Prostate gland (tissue), 2 donors: ENCODE data around the gene MICALL1. TPM values are rescaled to one million over a fixed set of nuclear protein-coding genes. Genes with fewer than 3 reads are reported as not detected.

Experiments
- DNase-seq: peaks from one replicate; pipeline ENCODE4 v3.0.0-alpha.2; 2019; ENCODE audit warnings: low spot score
- H3K27ac ChIP-seq, 2 donors: fragments of 200-600 bp; sonication (generic); 2 replicates each; pipeline ENCODE4 v1.5.1; 2017 to 2019
- H3K27me3 ChIP-seq: fragments of 200-600 bp; sonication (generic); replicated peaks from 2 replicates; pipeline ENCODE4 v1.5.1; 2019; ENCODE audit not compliant: insufficient read depth
- H3K36me3 ChIP-seq, 2 donors: fragments of 200-600 bp; sonication (generic); 1 replicate in 1 of 2; 2 replicates in 1 of 2; pipeline versions ENCODE4 v1.5.1 to v1.8.1; 2017 to 2019
- H3K4me1 ChIP-seq: fragments of 200-600 bp; sonication (generic); replicated peaks from 2 replicates; pipeline ENCODE4 v1.5.1; 2019
- H3K4me3 ChIP-seq, 2 donors: fragments of 200-600 bp; sonication (generic); 2 replicates each; pipeline ENCODE4 v1.5.1; 2017 to 2019
- H3K9me3 ChIP-seq: fragments of 200-600 bp; sonication (generic); 2 replicates; pipeline ENCODE4 v1.5.1; 2017
- POLR2A ChIP-seq: fragments of 450-650 bp; IDR thresholded peaks from one replicate; pipeline ENCODE4 v1.6.1; 2016; ENCODE audit warnings: antibody characterized with exemption, mild to moderate bottlenecking
- POLR2AphosphoS5 ChIP-seq: sonication (generic); formaldehyde crosslinking; IDR thresholded peaks from one replicate; pipeline ENCODE4 v1.6.1; 2017; ENCODE audit warnings: antibody characterized with exemption
- WGBS: methylation state at CpG from one replicate; pipeline ENCODE4 v1.1.5; 2018; 5-methylcytosine and 5-hydroxymethylcytosine counted together
- intact Hi-C: fragments of 100-400 bp; cut with DNase I; formaldehyde crosslinking; loops from one replicate; pipeline ENCODE4 v1.14.2; 2022
- total RNA-seq, 2 donors: library from RNA; depleted of rRNA; stranded (reverse); fragments of >200 nt; gene quantifications; one replicate each; pipeline ENCODE4 v1.1.0, GENCODE V29; 2016
- TF ChIP-seq, protein P1 (sequence below), 4 experiments: fragments of 200-600 bp in 2 of 4; fragments of 450-650 bp in 2 of 4; sonication (generic) in 2 of 4; IDR thresholded peaks; 1 replicate in 3 of 4; 2 replicates in 1 of 4; pipeline ENCODE4 v1.5.1; 2016 to 2019; ENCODE audit warnings: antibody characterized with exemption in 4 of 4, mild to moderate bottlenecking in 2 of 4, moderate library complexity in 2 of 4

Gene MICALL1
- total RNA-seq, 2 donors from 2014 or later, result 42.8 to 62.8 TPM

DNA sequence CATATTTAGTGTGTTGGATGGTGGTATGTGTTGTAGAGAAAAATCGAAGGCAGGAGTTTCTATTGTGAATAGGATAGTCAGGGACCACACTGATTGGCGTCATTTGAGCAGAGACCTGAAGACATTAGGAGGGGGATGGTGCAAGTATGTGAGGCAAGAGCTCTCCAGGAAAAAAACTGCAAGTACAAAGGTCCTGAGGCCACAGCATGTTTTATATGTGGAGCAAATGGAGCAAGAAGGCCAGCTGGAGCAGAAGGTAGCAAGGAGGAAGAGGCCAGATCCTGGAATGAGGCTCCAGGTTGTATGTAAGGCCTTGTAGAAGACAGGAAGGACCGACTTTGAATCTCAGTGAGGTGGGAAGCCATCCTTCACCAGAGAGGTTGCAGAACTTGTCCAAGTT is 14.2 kb upstream of the MICALL1 start:
- intact Hi-C loops, result no loop called here
- DNase-seq, result no peak
- WGBS, result 89% methylated on average over 3 of the region's 3 CpGs
- H3K27ac ChIP-seq, result peak overlapping the region in 1 of 2 donors; percentile 12
- no peak overlapping the region for H3K4me3 ChIP-seq
- TF ChIP-seq, protein P1, sequence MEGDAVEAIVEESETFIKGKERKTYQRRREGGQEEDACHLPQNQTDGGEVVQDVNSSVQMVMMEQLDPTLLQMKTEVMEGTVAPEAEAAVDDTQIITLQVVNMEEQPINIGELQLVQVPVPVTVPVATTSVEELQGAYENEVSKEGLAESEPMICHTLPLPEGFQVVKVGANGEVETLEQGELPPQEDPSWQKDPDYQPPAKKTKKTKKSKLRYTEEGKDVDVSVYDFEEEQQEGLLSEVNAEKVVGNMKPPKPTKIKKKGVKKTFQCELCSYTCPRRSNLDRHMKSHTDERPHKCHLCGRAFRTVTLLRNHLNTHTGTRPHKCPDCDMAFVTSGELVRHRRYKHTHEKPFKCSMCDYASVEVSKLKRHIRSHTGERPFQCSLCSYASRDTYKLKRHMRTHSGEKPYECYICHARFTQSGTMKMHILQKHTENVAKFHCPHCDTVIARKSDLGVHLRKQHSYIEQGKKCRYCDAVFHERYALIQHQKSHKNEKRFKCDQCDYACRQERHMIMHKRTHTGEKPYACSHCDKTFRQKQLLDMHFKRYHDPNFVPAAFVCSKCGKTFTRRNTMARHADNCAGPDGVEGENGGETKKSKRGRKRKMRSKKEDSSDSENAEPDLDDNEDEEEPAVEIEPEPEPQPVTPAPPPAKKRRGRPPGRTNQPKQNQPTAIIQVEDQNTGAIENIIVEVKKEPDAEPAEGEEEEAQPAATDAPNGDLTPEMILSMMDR (IDR thresholded peaks at IDR 0.05), result no peak
- TF ChIP-seq POLR2AphosphoS5 (no peak), POLR2A (no peak)
- H3K9me3 ChIP-seq, result no peaks in the 10 kb centered on the region
- H3K36me3 ChIP-seq, result peaks cover 0 to 6% of the 10 kb centered on the region in 2 donors
- peaks cover 5% of the 10 kb centered on the region for H3K4me1 ChIP-seq
- H3K27me3 ChIP-seq, result no peaks in the 10 kb centered on the region

GRCh38 chr22:37892566-37893335 is 13.3 kb upstream of the MICALL1 start:
- intact Hi-C loops, result no loop called here

GRCh38 chr22:37893583-37893983 is 12.5 kb upstream of the MICALL1 start:
- no peak for DNase-seq
- Histone ChIP-seq H3K4me3 (no peak overlapping the region), H3K27me3 (no peaks in the 10 kb centered on the region), H3K9me3 (no peaks in the 10 kb centered on the region), H3K36me3 (peaks cover 0 to 6% of the 10 kb centered on the region in 2 donors), H3K27ac (peak overlapping the region; percentile 19 to 24), H3K4me1 (no peaks in the 10 kb centered on the region)
- 84% methylated on average over 5 of the region's 5 CpGs for WGBS
- no peak for TF ChIP-seq POLR2AphosphoS5
- TF ChIP-seq, protein P1 (IDR thresholded peaks at IDR 0.05), result no peak
- no peak for TF ChIP-seq POLR2A
- intact Hi-C loops, result no loop called here

More at GRCh38 chr22:37892566-37893335, 13.3 kb upstream of the MICALL1 start:
- no peak for DNase-seq
- 48% methylated on average over 7 of the region's 7 CpGs for WGBS
- H3K36me3 ChIP-seq, result peaks cover 0 to 6% of the 10 kb centered on the region in 2 donors
- H3K4me1 ChIP-seq, result peaks cover 5% of the 10 kb centered on the region
- H3K27ac ChIP-seq, result peak overlapping the region; percentile 19 to 24
- H3K9me3 ChIP-seq, result no peaks in the 10 kb centered on the region
- H3K4me3 ChIP-seq, result no peak overlapping the region
- no peak for TF ChIP-seq POLR2AphosphoS5
- TF ChIP-seq, protein P1 (IDR thresholded peaks at IDR 0.05), result no peak
- H3K27me3 ChIP-seq, result no peaks in the 10 kb centered on the region

DNA sequence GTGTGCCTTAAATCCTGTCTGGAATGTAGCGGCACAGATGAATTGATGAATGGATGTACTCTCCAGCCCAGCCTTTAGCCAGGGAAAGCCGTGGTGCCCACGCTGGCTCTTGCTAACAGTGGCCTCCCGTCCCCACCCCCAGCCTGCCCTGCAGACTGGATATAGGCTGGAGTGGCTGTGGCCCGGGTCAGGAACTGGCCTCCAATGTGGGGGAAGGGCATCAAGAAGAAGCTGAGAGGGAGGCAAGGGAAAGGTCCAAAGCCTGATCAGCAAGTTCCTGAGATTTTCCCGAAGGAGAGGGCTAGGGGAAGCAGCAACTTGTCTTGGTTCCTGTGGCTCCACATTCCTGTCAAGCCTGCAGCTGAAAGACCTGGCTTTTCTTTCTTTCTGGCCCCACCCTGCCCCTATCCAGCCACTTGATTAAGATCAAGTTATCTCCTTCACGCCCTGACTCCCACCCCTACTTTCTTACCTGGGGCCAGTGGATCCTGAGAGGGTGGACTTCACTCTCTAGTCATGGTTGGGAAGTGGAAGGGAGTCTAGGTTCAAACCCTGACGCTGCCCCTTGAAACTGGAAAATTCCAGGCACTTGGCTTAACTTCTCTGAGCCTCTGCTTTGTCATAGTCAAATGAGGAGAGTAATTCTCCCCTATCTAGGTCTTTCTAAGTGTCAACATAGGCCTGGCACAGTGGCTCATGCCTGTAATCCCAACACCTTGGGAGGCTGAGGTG is 11.0 kb upstream of the MICALL1 start:
- intact Hi-C loops, result no loop called here
- peak overlapping the region; percentile 62 to 66 for H3K27ac ChIP-seq
- H3K27me3 ChIP-seq, result no peaks in the 10 kb centered on the region
- TF ChIP-seq POLR2AphosphoS5 (peak; percentile 58), POLR2A (no peak)
- TF ChIP-seq, protein P1 (IDR thresholded peaks at IDR 0.05), result no peak
- WGBS, result 51% methylated on average over 8 of the region's 8 CpGs
- H3K36me3 ChIP-seq, result no peaks in the 10 kb centered on the region
- no peaks in the 10 kb centered on the region for H3K4me1 ChIP-seq
- H3K9me3 ChIP-seq, result no peaks in the 10 kb centered on the region
- DNase-seq, result peak; percentile 57
- no peak overlapping the region for H3K4me3 ChIP-seq
